ENCODE measurements around the gene CDC14A.
"Not testable (repeated sequence)": the region's sequence is repeated elsewhere in the genome, so short reads cannot be mapped to it uniquely, and the experiment has no call there.

The CDC14A gene

GRCh38 chr1:100352267-100353070 lies at the start of gene CDC14A:
Gene CDC14A, plus strand, starts transcription at chr1:100352506. Its CDS starts 449 bp downstream, at chr1:100352955.
- peak; percentile 95 for DNase-seq (ENCODE audit: low read depth, low spot score)

DNA sequence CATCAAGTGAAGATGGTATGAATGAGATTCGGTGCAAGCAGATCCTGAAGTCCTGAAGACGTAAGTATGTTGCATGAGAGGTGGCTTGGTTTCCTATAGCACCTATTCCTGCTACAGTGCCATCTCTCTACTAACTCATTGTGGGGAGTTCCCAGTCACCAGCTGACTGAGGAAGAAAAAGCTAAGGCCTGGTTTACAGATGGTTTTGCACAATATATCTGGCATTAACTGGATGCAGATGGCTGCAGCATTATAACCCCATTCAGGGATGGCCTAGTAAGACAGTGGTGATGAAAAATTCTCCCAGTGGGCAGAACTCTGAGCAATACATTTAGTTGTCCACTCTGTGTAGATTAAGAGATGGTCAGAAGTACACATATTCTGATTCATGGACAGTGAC lies 49.6 kb upstream of the CDC14A start:
- DNase-seq (ENCODE audit: low read depth, low spot score): no peak

DNA sequence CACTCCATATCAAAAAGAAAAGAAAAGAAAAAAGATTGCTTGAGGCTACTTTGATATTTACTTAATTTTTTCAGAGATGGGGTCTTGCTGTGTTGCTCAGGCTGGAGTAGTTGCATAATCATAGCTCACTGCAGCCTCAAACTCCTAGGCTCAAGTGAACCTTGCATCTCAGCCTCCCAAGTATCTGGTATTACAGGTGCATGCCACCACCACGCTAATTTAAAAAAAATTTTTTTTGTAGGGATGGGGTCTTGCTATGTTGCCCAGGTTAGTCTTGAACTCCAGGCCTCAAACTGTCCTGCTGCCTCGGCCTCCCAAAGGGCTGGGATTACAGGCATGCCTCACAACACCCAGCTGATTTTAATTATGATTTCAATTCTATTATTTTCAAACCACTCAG lies 48.1 kb upstream of the CDC14A start:
- DNase-seq (ENCODE audit: low read depth, low spot score): no peak

DNA sequence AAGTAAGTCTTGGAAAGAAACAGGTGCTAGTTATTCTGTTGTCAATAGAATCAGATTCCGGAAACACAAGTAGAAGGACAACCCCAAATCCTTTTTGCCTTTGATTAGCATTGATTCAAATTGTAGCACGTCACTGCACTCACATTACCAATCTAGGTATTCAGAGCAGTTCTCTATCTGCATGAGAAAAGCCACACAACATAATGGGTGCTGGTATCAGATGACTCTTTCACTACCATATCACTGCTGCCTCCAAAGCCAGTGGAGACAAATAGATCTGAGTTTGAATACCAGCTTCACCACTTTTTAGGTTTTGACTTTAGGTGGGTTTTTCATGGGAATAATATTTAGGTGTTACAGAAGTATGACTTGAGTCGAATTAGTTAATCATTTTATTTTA lies 47.4 kb upstream of the CDC14A start:
- no peak for DNase-seq (ENCODE audit: low read depth, low spot score)

- DNase-seq (ENCODE audit: low read depth, low spot score): no peak
Observed at GRCh38 chr1:100305954-100306353, 46.4 kb upstream of the CDC14A start.

DNA sequence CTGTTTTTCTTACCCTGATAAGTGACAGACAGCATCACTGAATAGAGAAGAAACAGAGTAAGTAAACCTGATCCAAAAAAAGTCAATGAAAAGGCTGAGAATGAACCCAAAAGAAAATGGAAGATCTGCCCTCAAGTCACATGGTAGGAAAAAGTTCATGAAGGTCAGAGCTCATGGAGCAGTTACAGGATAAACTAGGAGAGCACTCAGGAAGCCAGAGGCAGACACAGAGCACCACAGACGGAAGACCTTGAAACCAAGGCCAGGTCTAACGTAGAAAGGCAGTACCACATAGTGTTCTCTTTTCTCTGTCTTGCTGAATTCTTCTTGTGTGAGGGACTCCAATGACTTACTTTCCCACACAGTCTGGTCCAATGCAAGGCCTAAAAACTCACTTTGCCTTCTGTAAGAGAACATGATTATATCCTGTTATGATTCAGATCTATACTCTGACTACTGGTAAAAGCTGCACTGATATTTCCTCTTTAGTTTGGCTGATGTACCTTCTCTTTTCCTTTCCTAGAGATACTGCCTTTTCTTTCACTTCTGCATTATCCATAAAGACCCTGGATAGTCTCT lies 45.5 kb upstream of the CDC14A start:
- no peak for DNase-seq (ENCODE audit: low read depth, low spot score)

DNA sequence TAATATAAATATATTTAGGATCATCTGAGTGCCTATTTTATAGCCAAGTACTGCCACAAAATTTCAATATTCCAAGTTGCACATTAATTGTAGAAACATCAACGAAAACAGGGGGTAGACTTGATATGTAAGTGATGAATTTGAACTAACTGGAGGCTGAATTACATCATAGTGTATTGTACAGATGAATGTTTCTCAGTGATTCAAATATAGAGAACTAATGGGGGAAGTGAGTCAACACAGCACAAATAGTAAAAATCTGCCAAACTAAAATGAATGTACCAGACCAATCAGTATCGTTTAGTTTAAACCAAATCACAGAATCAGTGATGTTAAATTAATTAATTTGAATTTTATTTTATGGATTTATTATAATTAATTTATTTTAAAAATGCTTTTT lies 43.5 kb upstream of the CDC14A start:
- no peak for DNase-seq (ENCODE audit: low read depth, low spot score)

GRCh38 chr1:100309863-100310262 lies 42.4 kb upstream of the CDC14A start:
- no peak for DNase-seq (ENCODE audit: low read depth, low spot score)

GRCh38 chr1:100313382-100313781 lies 38.9 kb upstream of the CDC14A start:
- no peak for DNase-seq (ENCODE audit: low read depth, low spot score)

- DNase-seq (ENCODE audit: low read depth, low spot score): no peak
Observed at GRCh38 chr1:100316622-100317021, 35.7 kb upstream of the CDC14A start.

GRCh38 chr1:100320311-100321099 lies 31.8 kb upstream of the CDC14A start:
- no peak for DNase-seq (ENCODE audit: low read depth, low spot score)

GRCh38 chr1:100321100-100321493 lies 31.2 kb upstream of the CDC14A start:
- DNase-seq (ENCODE audit: low read depth, low spot score): no peak

GRCh38 chr1:100321506-100321905 lies 30.8 kb upstream of the CDC14A start:
- DNase-seq (ENCODE audit: low read depth, low spot score): no peak

- DNase-seq (ENCODE audit: low read depth, low spot score): no peak
Observed at GRCh38 chr1:100322436-100323211, 29.7 kb upstream of the CDC14A start.

- no peak for DNase-seq (ENCODE audit: low read depth, low spot score)
Observed at GRCh38 chr1:100323419-100324106, 28.7 kb upstream of the CDC14A start.

DNA sequence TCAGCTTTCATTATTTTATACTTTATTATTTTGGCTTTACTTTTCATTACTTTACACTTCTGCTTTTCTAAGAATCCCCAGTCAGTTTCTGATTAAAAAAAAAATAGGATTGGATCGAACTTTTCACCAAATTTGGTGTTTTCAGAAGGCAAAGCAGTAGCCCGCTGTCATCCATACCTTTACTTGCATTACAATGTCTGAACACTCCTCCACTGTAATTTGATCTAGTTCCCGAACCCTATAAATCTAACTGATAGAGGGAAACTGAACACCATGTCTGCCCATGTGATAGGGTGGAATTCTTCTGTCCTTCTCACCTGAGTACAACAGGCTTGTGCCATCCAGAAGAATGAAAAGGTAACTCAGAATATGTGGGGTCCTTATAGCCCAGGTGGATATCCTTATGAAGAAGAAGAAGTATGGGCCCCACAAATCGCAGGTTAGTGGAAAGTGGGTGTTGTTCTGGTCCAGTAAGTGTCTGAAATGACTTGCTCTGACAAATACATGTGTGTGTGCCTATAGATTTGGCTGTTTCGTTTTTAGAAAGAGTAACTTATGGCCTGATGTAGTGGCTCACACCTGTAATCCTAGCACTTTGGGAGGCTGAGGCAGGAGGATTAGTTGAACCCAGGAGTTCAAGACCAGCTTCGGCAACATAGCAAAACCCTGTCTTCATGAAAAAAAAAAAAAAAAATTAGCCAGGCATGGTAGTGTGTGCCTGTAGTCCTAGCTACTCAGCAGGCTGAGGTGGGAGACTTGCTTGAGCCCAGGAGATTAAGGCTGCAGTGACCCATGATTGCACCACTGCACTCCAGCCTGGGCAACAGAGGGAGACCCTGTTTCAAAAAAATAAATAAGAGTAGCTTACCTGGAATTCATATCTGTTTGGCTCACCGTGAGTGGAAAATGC lies 26.6 kb upstream of the CDC14A start:
- no peak for DNase-seq (ENCODE audit: low read depth, low spot score)

DNA sequence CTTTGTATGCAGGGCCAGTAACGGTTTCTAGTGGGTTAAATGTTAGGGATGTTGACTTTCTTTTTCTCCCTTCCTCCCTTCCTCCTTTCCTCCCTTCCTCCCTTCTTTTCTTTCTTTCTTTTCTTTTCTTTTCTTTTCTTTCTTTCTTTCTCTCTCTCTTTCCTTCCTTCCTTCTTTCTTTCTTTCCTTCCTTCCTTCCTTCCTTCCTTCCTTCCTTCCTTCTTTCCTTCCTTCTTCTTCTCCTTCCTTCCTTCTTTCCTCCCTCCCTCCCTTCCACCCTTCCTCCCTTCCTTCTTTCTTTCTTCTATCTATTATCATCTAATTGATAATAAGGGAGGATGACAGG lies 26.0 kb upstream of the CDC14A start:
- DNase-seq (ENCODE audit: low read depth, low spot score): not testable (repeated sequence)

DNA sequence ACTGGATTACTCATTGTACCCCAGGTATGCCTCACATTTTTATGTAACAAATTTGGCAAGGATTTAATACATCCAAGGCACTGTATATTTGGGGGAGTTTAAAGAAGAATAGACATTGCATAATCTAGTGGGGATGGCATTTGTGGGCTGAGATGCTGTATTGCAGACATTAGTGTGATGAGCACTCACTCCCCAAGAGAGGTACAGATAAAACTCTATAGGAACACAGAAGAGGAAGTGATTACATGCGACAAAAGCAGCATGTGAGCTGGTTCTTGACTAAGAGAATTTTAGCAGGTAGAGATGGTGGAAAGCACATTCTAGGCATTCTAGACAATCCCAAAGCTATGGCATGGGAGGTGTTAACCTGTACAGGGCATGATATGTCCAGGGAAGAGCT lies 24.2 kb upstream of the CDC14A start:
- DNase-seq (ENCODE audit: low read depth, low spot score): no peak

DNA sequence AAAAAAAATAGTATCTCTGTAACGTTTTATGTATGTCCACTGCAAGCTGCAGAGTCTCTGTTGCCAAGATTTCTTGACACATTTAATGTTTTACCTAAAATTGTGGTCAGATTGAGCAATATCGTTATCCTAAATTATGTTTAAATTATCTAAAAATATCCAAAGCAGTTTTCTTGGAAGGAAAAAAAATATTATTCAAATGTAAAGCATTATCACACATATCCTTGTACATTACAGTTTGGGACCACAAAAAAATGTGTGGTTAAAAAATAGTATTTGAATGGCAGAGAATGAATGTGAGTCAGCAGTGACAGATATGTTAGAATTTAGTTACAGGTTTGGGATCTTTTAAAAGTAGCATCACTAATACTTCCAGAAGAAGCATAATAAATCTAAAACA lies 21.2 kb upstream of the CDC14A start:
- not testable (repeated sequence) for DNase-seq (ENCODE audit: low read depth, low spot score)

- no peak for DNase-seq (ENCODE audit: low read depth, low spot score)
Observed at GRCh38 chr1:100332331-100332730, 20.0 kb upstream of the CDC14A start.
